Measurements from ENCODE around the gene L3MBTL4.

L3MBTL4 gene

DNA sequence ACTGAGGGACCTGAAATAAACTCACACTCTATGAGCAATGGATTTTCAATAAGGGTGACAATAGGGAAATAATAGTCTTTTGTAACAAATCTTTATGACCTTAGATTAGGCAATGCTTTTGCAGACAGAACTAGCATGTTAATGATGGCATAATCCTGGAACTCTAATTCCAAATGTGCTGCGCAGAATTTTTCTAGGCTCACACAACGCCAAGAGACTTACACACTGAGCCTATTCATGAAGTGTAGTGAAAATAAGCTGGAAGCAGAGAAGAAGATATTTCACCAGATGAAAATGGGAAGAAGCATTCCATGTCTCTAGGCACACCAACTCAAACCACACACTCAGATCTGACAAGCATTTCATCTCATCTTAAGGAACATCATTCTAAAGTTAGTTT is 178.5 kb downstream of the L3MBTL4 start:
- Histone ChIP-seq H3K27me3 (ENCODE audit: control insufficient read depth in 1 of 2, insufficient read depth in 2 of 2, low read length in 2 of 2) (no peaks in the 10 kb centered on the region), H3K4me1 (ENCODE audit: insufficient read depth, low read length) (no peaks in the 10 kb centered on the region), H3K9me3 (ENCODE audit: low read length) (no peaks in the 10 kb centered on the region), H3K9ac (ENCODE audit: low read length) (no peak overlapping the region), H3K27ac (ENCODE audit: low read depth, low read length) (no peak overlapping the region), H3K36me3 (ENCODE audit: insufficient read depth, low read length) (no peaks in the 10 kb centered on the region), H3K4me3 (ENCODE audit: low read depth in 1 of 2, low read length in 2 of 2) (no peak overlapping the region)

DNA sequence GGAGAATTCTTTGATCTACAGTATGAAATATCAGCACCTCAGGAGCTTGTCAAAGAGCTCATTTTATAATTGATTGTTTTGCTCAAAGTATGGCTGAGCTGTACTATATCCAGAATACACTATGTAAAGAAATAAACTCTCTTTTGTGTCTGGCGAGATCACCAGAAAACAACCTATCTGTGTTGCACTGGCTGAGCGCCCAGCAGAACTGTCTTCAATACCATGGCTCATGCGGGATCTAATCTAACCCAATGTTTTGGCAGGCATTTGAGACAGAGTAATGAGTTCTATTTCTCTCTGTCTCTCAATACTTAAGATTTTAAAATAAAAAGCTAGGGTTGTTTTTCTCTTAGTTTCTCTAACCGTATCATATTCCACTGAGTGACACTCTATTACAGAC is 192.4 kb downstream of the L3MBTL4 start:
- H3K4me3 ChIP-seq (ENCODE audit: low read depth in 1 of 2, low read length in 2 of 2), result no peak overlapping the region
- H3K9ac ChIP-seq (ENCODE audit: low read length), result no peak overlapping the region
- no peaks in the 10 kb centered on the region for H3K27me3 ChIP-seq (ENCODE audit: control insufficient read depth in 1 of 2, insufficient read depth in 2 of 2, low read length in 2 of 2)
- no peaks in the 10 kb centered on the region for H3K4me1 ChIP-seq (ENCODE audit: insufficient read depth, low read length)
- no peaks in the 10 kb centered on the region for H3K9me3 ChIP-seq (ENCODE audit: low read length)
- H3K36me3 ChIP-seq (ENCODE audit: insufficient read depth, low read length), result no peaks in the 10 kb centered on the region
- H3K27ac ChIP-seq (ENCODE audit: low read depth, low read length), result no peak overlapping the region

DNA sequence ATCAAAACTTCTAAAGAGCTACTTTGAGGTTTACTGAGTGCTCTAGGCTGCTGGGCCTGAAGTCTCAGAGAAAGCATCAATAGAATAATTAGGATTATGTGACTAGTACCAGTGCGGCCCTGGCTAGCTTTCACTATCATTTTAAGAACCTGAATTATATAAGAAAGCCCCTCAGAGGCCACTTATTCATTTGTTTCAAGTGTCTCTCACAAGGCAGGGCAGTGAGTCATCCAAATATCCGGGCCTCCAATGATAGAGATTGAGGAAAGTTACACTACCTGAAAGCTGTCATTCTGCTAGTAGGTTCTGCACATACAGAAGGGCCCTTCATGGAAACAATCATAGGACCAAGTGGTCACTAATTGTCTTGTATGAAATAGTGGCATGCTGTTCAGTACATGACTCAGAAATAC is 193.1 kb downstream of the L3MBTL4 start:
- no peaks in the 10 kb centered on the region for H3K9me3 ChIP-seq (ENCODE audit: low read length)
- H3K27me3 ChIP-seq (ENCODE audit: control insufficient read depth in 1 of 2, insufficient read depth in 2 of 2, low read length in 2 of 2), result no peaks in the 10 kb centered on the region
- no peak overlapping the region for H3K27ac ChIP-seq (ENCODE audit: low read depth, low read length)
- H3K4me1 ChIP-seq (ENCODE audit: insufficient read depth, low read length), result no peaks in the 10 kb centered on the region
- H3K36me3 ChIP-seq (ENCODE audit: insufficient read depth, low read length), result no peaks in the 10 kb centered on the region
- H3K4me3 ChIP-seq (ENCODE audit: low read depth in 1 of 2, low read length in 2 of 2), result no peak overlapping the region
- no peak overlapping the region for H3K9ac ChIP-seq (ENCODE audit: low read length)

DNA sequence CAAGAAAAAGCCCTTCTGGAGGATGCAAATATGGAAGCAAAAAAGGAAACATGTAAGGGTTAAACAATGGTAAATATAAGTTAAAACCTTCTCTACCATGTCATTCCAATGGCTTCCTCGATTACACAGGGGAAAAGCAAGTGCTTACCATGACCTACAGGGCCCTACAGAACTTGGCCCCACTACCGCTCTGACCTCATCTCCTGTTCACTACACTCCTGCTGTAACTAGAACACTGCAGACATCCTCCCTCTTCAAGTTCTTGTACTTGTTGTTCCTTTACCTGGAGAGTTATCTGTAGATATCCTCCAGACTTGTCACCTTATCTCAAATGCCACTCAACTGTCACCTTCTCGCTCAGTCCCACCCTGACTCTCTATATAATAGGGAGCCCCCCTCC is 194.6 kb downstream of the L3MBTL4 start:
- Histone ChIP-seq H3K9ac (ENCODE audit: low read length) (no peak overlapping the region), H3K36me3 (ENCODE audit: insufficient read depth, low read length) (no peaks in the 10 kb centered on the region)

DNA sequence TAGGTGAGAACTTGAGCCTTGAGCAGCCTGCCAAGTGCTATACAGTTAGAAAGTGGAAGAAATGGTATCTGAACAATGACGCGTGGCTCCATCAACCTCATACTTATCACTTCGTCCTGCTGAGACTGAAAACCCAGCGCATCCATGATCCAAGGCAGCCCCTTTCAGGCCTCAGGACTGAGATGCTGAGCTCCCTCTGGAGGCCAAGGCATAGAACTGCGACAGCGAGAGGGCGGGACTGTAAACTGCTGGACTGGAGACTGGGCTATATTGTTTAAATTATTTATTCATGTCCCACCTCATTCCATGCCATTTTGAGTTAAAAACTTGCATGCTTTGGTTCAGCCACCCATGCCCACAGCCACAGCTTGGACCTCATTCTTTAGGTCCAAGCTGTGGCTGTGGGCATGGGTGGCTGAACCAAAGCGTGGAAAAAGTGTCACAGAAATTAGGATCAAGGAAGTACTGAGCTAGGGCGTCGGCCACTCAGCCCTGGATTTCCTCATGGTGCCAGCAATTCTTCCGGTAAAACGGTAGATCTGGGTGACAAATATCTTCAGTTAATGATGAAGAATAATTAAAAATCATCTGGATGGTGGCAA is 195.5 kb downstream of the L3MBTL4 start:
- Histone ChIP-seq H3K9me3 (ENCODE audit: low read length) (no peaks in the 10 kb centered on the region), H3K27ac (ENCODE audit: low read depth, low read length) (no peak overlapping the region), H3K9ac (ENCODE audit: low read length) (no peak overlapping the region), H3K4me1 (ENCODE audit: insufficient read depth, low read length) (no peaks in the 10 kb centered on the region), H3K27me3 (ENCODE audit: control insufficient read depth in 1 of 2, insufficient read depth in 2 of 2, low read length in 2 of 2) (no peaks in the 10 kb centered on the region), H3K36me3 (ENCODE audit: insufficient read depth, low read length) (no peaks in the 10 kb centered on the region), H3K4me3 (ENCODE audit: low read depth in 1 of 2, low read length in 2 of 2) (no peak overlapping the region)

More for the DNA sequence above, 194.6 kb downstream of the L3MBTL4 start:
- H3K9me3 ChIP-seq (ENCODE audit: low read length), result no peaks in the 10 kb centered on the region
- no peak overlapping the region for H3K4me3 ChIP-seq (ENCODE audit: low read depth in 1 of 2, low read length in 2 of 2)
- H3K27me3 ChIP-seq (ENCODE audit: control insufficient read depth in 1 of 2, insufficient read depth in 2 of 2, low read length in 2 of 2), result no peaks in the 10 kb centered on the region
- H3K4me1 ChIP-seq (ENCODE audit: insufficient read depth, low read length), result no peaks in the 10 kb centered on the region
- H3K27ac ChIP-seq (ENCODE audit: low read depth, low read length), result no peak overlapping the region

DNA sequence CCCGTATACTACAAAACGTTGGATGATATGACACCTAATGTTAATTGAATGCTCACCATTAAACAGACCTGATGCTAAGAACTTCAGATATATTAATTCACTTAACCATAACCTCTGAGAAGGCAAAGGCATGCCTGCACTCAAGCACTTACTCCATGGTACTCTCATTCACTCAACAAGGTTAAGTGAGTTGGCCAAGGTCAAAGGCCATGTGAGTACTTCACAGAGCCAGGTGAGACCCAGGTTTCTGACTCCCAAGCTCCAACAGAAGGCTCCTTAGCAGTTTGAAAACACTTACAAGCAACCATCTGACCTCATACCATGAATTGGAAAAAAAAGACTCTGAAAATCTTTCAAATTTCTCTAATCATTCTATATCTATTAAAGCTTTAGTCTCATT is 198.8 kb downstream of the L3MBTL4 start:
- Histone ChIP-seq H3K27ac (ENCODE audit: low read depth, low read length) (no peak overlapping the region), H3K27me3 (ENCODE audit: control insufficient read depth in 1 of 2, insufficient read depth in 2 of 2, low read length in 2 of 2) (no peaks in the 10 kb centered on the region), H3K4me3 (ENCODE audit: low read depth in 1 of 2, low read length in 2 of 2) (no peak overlapping the region), H3K4me1 (ENCODE audit: insufficient read depth, low read length) (no peaks in the 10 kb centered on the region), H3K9me3 (ENCODE audit: low read length) (no peaks in the 10 kb centered on the region), H3K9ac (ENCODE audit: low read length) (no peak overlapping the region), H3K36me3 (ENCODE audit: insufficient read depth, low read length) (no peaks in the 10 kb centered on the region)

DNA sequence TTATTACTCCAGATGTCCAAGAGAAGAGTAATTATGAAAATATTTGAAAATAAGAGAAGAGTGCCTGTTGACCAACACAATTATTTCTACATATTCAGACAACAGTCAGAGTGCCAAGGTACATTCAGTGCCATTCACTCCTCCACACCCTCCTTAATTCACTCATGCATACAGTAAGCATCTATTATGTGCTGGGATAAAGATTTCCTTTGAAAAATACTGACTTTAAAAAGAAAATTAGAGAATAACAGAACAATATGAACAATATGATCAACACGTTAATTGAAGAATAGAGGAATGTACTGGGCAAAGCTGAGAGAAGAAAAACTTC is 203.6 kb downstream of the L3MBTL4 start:
- H3K9ac ChIP-seq (ENCODE audit: low read length), result no peak overlapping the region
- H3K27ac ChIP-seq (ENCODE audit: low read depth, low read length), result no peak overlapping the region
- no peaks in the 10 kb centered on the region for H3K36me3 ChIP-seq (ENCODE audit: insufficient read depth, low read length)
- no peaks in the 10 kb centered on the region for H3K4me1 ChIP-seq (ENCODE audit: insufficient read depth, low read length)
- no peaks in the 10 kb centered on the region for H3K27me3 ChIP-seq (ENCODE audit: control insufficient read depth in 1 of 2, insufficient read depth in 2 of 2, low read length in 2 of 2)
- no peaks in the 10 kb centered on the region for H3K9me3 ChIP-seq (ENCODE audit: low read length)
- H3K4me3 ChIP-seq (ENCODE audit: low read depth in 1 of 2, low read length in 2 of 2), result no peak overlapping the region

DNA sequence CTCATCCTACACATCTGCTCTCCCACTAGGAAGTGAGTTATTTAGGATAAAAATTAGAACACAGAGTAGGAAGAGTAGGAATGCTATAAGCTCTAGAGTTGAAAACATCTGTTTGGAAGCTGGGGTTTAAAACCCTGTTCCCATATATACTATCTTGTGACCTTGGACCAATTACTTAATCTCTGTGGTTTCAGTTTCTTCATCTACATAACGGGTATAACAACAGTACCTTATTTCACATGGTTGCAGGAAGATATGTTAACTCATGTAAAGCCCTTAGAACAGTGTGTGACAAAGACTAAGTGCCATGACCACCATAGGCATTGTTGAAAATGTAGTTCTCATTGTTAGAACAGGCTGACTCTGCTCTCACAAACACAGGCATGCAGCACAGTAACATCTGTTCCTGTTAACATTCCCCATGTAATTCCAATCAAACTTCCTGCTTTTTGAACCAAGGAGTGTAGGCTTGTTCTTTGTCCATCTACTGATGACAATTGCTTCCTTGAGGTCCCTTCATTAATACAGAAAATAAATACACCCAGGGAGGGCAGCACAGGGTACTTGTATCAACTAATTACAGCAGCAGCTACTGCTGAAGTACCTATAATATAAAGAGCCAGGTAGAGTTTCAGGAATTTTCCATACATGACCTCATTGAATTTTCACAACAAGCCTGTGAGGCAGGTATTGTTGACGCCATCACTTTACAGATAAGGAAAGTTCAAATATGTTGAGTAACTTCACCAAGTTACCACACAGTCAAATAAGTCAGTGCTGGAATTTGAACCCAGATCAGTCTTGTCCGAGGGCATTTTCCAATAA is 204.2 kb downstream of the L3MBTL4 start:
- Histone ChIP-seq H3K27ac (ENCODE audit: low read depth, low read length) (no peak overlapping the region), H3K4me3 (ENCODE audit: low read depth in 1 of 2, low read length in 2 of 2) (no peak overlapping the region), H3K36me3 (ENCODE audit: insufficient read depth, low read length) (no peaks in the 10 kb centered on the region), H3K9ac (ENCODE audit: low read length) (no peak overlapping the region), H3K4me1 (ENCODE audit: insufficient read depth, low read length) (no peaks in the 10 kb centered on the region), H3K9me3 (ENCODE audit: low read length) (no peaks in the 10 kb centered on the region), H3K27me3 (ENCODE audit: control insufficient read depth in 1 of 2, insufficient read depth in 2 of 2, low read length in 2 of 2) (no peaks in the 10 kb centered on the region)

DNA sequence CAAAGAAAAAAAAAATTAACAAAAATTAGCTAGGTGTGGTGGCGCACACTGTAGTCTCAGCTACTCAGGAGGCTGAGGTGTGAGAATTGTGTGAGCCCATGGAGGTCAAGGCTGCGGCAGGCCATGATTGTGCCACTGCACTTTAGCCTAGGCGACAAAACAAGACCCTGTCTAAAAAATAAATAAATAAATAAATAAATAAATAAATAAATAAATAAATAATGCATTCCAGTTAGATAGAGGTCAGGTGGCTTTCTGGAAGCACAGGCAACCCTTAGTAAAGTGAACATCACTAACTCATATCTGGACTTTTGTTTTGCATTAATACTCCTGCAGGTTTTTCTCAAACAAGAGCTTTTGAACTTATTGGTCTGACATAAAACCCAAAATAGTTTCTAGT is 206.8 kb downstream of the L3MBTL4 start:
- H3K27me3 ChIP-seq (ENCODE audit: control insufficient read depth in 1 of 2, insufficient read depth in 2 of 2, low read length in 2 of 2), result no peaks in the 10 kb centered on the region
- H3K4me3 ChIP-seq (ENCODE audit: low read depth in 1 of 2, low read length in 2 of 2), result no peak overlapping the region
- H3K4me1 ChIP-seq (ENCODE audit: insufficient read depth, low read length), result no peaks in the 10 kb centered on the region
- H3K9me3 ChIP-seq (ENCODE audit: low read length), result no peaks in the 10 kb centered on the region
- H3K9ac ChIP-seq (ENCODE audit: low read length), result no peak overlapping the region
- H3K36me3 ChIP-seq (ENCODE audit: insufficient read depth, low read length), result no peaks in the 10 kb centered on the region
- no peak overlapping the region for H3K27ac ChIP-seq (ENCODE audit: low read depth, low read length)

DNA sequence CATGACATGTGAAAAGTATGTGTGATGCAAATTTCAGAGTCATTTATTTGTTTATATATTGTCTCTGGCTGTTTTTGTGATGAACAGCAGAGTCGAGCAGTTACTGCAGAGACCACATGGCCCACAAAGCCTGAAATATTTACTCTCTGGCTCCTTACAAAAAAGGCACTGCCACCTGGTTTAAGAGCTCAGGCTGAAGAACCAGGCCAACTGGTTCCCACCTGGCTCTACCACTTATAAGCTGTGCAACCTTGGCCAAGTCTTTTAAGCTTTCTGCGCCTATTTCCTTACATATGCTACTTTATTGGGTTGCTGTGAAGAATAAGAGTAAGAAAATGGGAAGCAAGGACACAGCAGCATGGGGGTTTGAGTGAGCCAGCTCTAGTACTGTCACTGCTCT is 207.6 kb downstream of the L3MBTL4 start:
- H3K27ac ChIP-seq (ENCODE audit: low read depth, low read length), result no peak overlapping the region
- no peaks in the 10 kb centered on the region for H3K4me1 ChIP-seq (ENCODE audit: insufficient read depth, low read length)
- H3K36me3 ChIP-seq (ENCODE audit: insufficient read depth, low read length), result no peaks in the 10 kb centered on the region
- no peaks in the 10 kb centered on the region for H3K27me3 ChIP-seq (ENCODE audit: control insufficient read depth in 1 of 2, insufficient read depth in 2 of 2, low read length in 2 of 2)
- H3K9me3 ChIP-seq (ENCODE audit: low read length), result no peaks in the 10 kb centered on the region
- no peak overlapping the region for H3K4me3 ChIP-seq (ENCODE audit: low read depth in 1 of 2, low read length in 2 of 2)
- no peak overlapping the region for H3K9ac ChIP-seq (ENCODE audit: low read length)

DNA sequence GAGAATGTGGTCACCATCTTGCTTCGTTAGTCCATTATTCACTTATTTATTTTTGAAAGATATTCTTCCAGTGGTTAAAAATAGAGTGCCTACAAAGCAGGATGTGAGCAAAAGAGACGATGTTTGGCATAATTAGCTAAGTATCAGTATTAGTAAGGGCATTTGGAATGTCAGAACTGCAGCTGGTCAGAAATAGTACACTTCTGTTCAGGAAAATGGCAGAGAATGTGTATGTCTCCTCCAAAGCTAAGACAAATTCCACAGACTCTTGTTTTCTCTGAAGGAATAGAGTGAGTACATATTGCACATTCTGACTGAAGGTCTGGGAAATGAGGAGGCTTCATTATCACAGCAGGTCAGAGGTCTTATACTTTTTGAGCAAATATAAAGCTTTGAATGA is 209.0 kb downstream of the L3MBTL4 start:
- H3K4me3 ChIP-seq (ENCODE audit: low read depth in 1 of 2, low read length in 2 of 2), result no peak overlapping the region

DNA sequence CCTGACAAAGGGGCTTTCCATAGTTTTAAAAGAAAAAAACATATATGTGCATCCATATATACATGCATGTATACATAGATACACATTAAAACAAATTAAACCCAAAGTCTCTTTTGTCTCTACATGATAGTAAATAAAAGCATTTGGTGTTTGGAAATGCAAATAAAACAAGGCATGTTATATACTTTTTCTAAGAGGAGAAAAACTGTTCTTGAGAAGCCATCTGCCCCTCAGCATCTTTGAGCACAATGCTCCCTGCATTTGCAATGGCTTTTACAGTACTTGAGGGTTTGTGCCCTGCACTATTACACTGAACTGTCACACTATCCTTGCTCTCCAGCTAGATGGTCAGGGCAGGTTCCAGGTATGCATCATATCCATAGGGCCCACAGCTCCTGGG is 210.2 kb downstream of the L3MBTL4 start:
- Histone ChIP-seq H3K27ac (ENCODE audit: low read depth, low read length) (no peak overlapping the region), H3K27me3 (ENCODE audit: control insufficient read depth in 1 of 2, insufficient read depth in 2 of 2, low read length in 2 of 2) (no peaks in the 10 kb centered on the region), H3K9ac (ENCODE audit: low read length) (no peak overlapping the region), H3K4me3 (ENCODE audit: low read depth in 1 of 2, low read length in 2 of 2) (no peak overlapping the region), H3K9me3 (ENCODE audit: low read length) (no peaks in the 10 kb centered on the region), H3K4me1 (ENCODE audit: insufficient read depth, low read length) (no peaks in the 10 kb centered on the region), H3K36me3 (ENCODE audit: insufficient read depth, low read length) (no peaks in the 10 kb centered on the region)

More for the DNA sequence above, 209.0 kb downstream of the L3MBTL4 start:
- no peaks in the 10 kb centered on the region for H3K4me1 ChIP-seq (ENCODE audit: insufficient read depth, low read length)
- no peaks in the 10 kb centered on the region for H3K9me3 ChIP-seq (ENCODE audit: low read length)
- H3K9ac ChIP-seq (ENCODE audit: low read length), result no peak overlapping the region
- H3K36me3 ChIP-seq (ENCODE audit: insufficient read depth, low read length), result no peaks in the 10 kb centered on the region
- no peaks in the 10 kb centered on the region for H3K27me3 ChIP-seq (ENCODE audit: control insufficient read depth in 1 of 2, insufficient read depth in 2 of 2, low read length in 2 of 2)
- H3K27ac ChIP-seq (ENCODE audit: low read depth, low read length), result no peak overlapping the region
